OCI-LY7 (cell line): Measurements from ENCODE around the gene PADI3. TPM values are rescaled to one million over a fixed set of nuclear protein-coding genes. Genes with fewer than 3 reads are reported as not detected.

ENCODE experiments used
- BruUV-seq: library from RNA; stranded (reverse); fragments of 400-500 nt; replicated peaks from 2 replicates; lab custom pipeline; 2021; lab: Mats Ljungman, UMichigan
- CTCF ChIA-PET: fragments of 300-600 bp; sonication (Branson Sonifier 250); formaldehyde crosslinking; loops from one replicate; lab custom pipeline; 2022; ENCODE audit warnings: antibody characterized with exemption; ENCODE audit not compliant: unreplicated experiment; lab: Charles Lee
- POLR2A ChIA-PET: fragments of 300-600 bp; sonication (Branson Sonifier 250); formaldehyde crosslinking; loops from one replicate; lab custom pipeline; 2022; ENCODE audit warnings: antibody characterized with exemption; lab: Charles Lee
- DNase-seq: peaks from one replicate; pipeline ENCODE4 v3.0.0-alpha.2; 2015; ENCODE audit warnings: low spot score
- H2AFZ ChIP-seq: fragments of 200-600 bp; sonication (generic), shearing (Covaris generic); 2 replicates; pipeline ENCODE4 v1.6.1; 2014; ENCODE audit warnings: mild to moderate bottlenecking, antibody characterized with exemption, low read length, moderate library complexity
- H3K27ac ChIP-seq: fragments of 200-600 bp; sonication (generic); 2 replicates; pipeline ENCODE4 v1.5.1; 2014; ENCODE audit warnings: mixed run types, low read depth, mild to moderate bottlenecking, moderate library complexity, low read length, inconsistent platforms; ENCODE audit not compliant: poor library complexity, severe bottlenecking
- H3K36me3 ChIP-seq: fragments of 200-600 bp; sonication (generic); 2 replicates; pipeline ENCODE4 v1.6.1; 2014; ENCODE audit warnings: mild to moderate bottlenecking, antibody characterized with exemption, low read length, moderate library complexity, mixed read lengths; ENCODE audit not compliant: insufficient read depth
- H3K4me1 ChIP-seq: fragments of 200-600 bp; sonication (generic); 2 replicates; pipeline ENCODE4 v1.5.1; 2014; ENCODE audit warnings: mild to moderate bottlenecking, low read length; ENCODE audit not compliant: insufficient read depth, poor library complexity, severe bottlenecking
- H3K4me2 ChIP-seq: fragments of 200-600 bp; sonication (generic); 2 replicates; pipeline ENCODE4 v1.6.1; 2014; ENCODE audit warnings: mild to moderate bottlenecking, low read length
- H3K4me3 ChIP-seq: fragments of 200-600 bp; sonication (generic); 2 replicates; pipeline ENCODE4 v1.5.1; 2014; ENCODE audit warnings: mild to moderate bottlenecking, low read depth, low read length; ENCODE audit not compliant: poor library complexity, severe bottlenecking
- H3K79me2 ChIP-seq: fragments of 200-600 bp; sonication (generic); 2 replicates; pipeline ENCODE4 v1.6.1; 2016; ENCODE audit warnings: low read depth, mild to moderate bottlenecking, low read length, moderate library complexity, mixed read lengths; ENCODE audit not compliant: insufficient read depth
- H3K9me2 ChIP-seq: fragments of 200-600 bp; sonication (generic); 2 replicates; pipeline ENCODE4 v1.6.1; 2016; ENCODE audit warnings: mild to moderate bottlenecking, low read length, mixed read lengths; ENCODE audit not compliant: insufficient read depth
- H3K9me3 ChIP-seq: fragments of 200-600 bp; sonication (generic); 2 replicates; pipeline ENCODE4 v1.6.1; 2014; ENCODE audit warnings: mild to moderate bottlenecking, mixed run types, low read length, mixed read lengths
- H4K20me1 ChIP-seq: fragments of 200-600 bp; sonication (generic); 2 replicates; pipeline ENCODE4 v1.6.1; 2014; ENCODE audit warnings: mild to moderate bottlenecking, antibody characterized with exemption, low read length, moderate library complexity, mixed read lengths; ENCODE audit not compliant: insufficient read depth
- CTCF ChIP-seq: fragments of 200-600 bp; sonication (generic); conservative IDR thresholded peaks from 2 replicates; pipeline ENCODE4 v1.5.1; 2014; ENCODE audit warnings: mild to moderate bottlenecking, antibody characterized with exemption, low read length, moderate library complexity, mixed read lengths
- EZH2phosphoT487 ChIP-seq: fragments of 200-600 bp; sonication (generic); IDR thresholded peaks from 2 replicates; pipeline ENCODE4 v1.6.1; 2018; ENCODE audit warnings: low read depth, borderline replicate concordance, mild to moderate bottlenecking, mixed run types, antibody characterized with exemption, low read length, moderate library complexity, mixed read lengths
- intact Hi-C: fragments of 100-400 bp; cut with micrococcal nuclease; formaldehyde crosslinking; loops from one replicate; pipeline ENCODE4 v1.10.0; 2022; ENCODE audit not compliant: unreplicated experiment
- total RNA-seq, 2 experiments: library from RNA; depleted of rRNA in 1 of 2; stranded (reverse); fragments of >200 nt in 1 of 2; shearing (Covaris generic) in 1 of 2; gene quantifications; 2 replicates each; pipeline ENCODE4 v1.2.3, GENCODE V29; 2014 to 2022

Gene PADI3
- total RNA-seq, 2 experiments from 2014 or later: not detected

GRCh38 chr1:17329610-17330009, 80.7 kb downstream of the PADI3 start:
- no peak for TF ChIP-seq EZH2phosphoT487
- TF ChIP-seq CTCF: no peak
- no peaks in the 10 kb centered on the region for H3K36me3 ChIP-seq
- H2AFZ ChIP-seq: no peak overlapping the region
- ChIA-PET CTCF (no interaction called here), POLR2A (no interaction called here)
- no peaks in the 10 kb centered on the region for H4K20me1 ChIP-seq
- H3K27ac ChIP-seq: no peak overlapping the region
- H3K4me1 ChIP-seq: no peaks in the 10 kb centered on the region
- no peak for DNase-seq
- no peak overlapping the region for H3K4me2 ChIP-seq
- H3K9me3 ChIP-seq: no peaks in the 10 kb centered on the region
- H3K79me2 ChIP-seq: no peaks in the 10 kb centered on the region
- intact Hi-C loops: loop anchor here (10.0 kb wide), 1 partner anchor 275 kb away; the partner anchor contains the start of gene SDHB
- no peak overlapping the region for H3K4me3 ChIP-seq
- BruUV-seq: no TSS peak
- H3K9me2 ChIP-seq: no peaks in the 10 kb centered on the region

DNA sequence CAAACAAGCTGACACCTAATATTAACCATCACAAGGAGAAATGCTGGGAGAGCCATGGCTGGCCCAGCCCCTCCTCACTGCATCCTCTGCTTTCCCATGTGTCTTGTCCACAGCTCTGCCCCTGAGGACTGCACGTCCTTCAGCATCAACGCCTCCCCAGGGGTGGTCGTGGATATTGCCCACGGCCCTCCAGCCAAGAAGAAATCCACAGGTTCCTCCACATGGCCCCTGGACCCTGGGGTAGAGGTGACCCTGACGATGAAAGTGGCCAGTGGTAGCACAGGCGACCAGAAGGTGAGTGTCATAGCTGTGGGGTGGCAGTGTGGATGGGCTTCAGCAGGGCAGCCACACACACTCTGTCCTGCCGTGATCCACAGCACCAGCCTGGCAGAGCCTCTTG, 82.0 kb downstream of the PADI3 start:
- no peak for TF ChIP-seq CTCF
- no peak for TF ChIP-seq EZH2phosphoT487
- no peaks in the 10 kb centered on the region for H3K4me1 ChIP-seq
- H3K4me3 ChIP-seq: no peak overlapping the region
- no peaks in the 10 kb centered on the region for H3K79me2 ChIP-seq
- intact Hi-C loops: loop anchor here (10.0 kb wide), 1 partner anchor 276 kb away; the partner anchor contains the start of gene SDHB
- H2AFZ ChIP-seq: no peak overlapping the region
- POLR2A ChIA-PET: no interaction called here
- H3K9me2 ChIP-seq: no peaks in the 10 kb centered on the region
- H3K36me3 ChIP-seq: no peaks in the 10 kb centered on the region
- no TSS peak for BruUV-seq
- CTCF ChIA-PET: no interaction called here
- no peaks in the 10 kb centered on the region for H3K9me3 ChIP-seq
- no peaks in the 10 kb centered on the region for H4K20me1 ChIP-seq
- H3K4me2 ChIP-seq: no peak overlapping the region
- no peak for DNase-seq
- H3K27ac ChIP-seq: no peak overlapping the region

GRCh38 chr1:17333081-17333480, 84.2 kb downstream of the PADI3 start:
- ChIA-PET CTCF (no interaction called here), POLR2A (no interaction called here)
- intact Hi-C loops: loop anchor here (10.0 kb wide), 1 partner anchor 278 kb away; the partner anchor contains the start of gene SDHB

More at GRCh38 chr1:17333081-17333480, 84.2 kb downstream of the PADI3 start:
- no peak for TF ChIP-seq CTCF
- TF ChIP-seq EZH2phosphoT487: no peak
- Histone ChIP-seq H4K20me1 (no peaks in the 10 kb centered on the region), H3K4me3 (no peak overlapping the region), H3K79me2 (no peaks in the 10 kb centered on the region), H2AFZ (no peak overlapping the region), H3K9me3 (no peaks in the 10 kb centered on the region), H3K36me3 (no peaks in the 10 kb centered on the region), H3K27ac (no peak overlapping the region), H3K9me2 (no peaks in the 10 kb centered on the region), H3K4me1 (no peaks in the 10 kb centered on the region), H3K4me2 (no peak overlapping the region)
- DNase-seq: no peak
- BruUV-seq: no TSS peak
